Right lobe of liver (tissue), 4 donors: Measurements from ENCODE around the gene PLPPR3.

ENCODE experiments used
- POLR2A ChIP-seq: fragments of 450-650 bp; IDR thresholded peaks from one replicate; pipeline ENCODE4 v1.6.1; 2017; ENCODE audit warnings: antibody characterized with exemption, mild to moderate bottlenecking
- TF ChIP-seq, protein P1 (sequence below), 4 donors: fragments of 200-600 bp in 3 of 4; fragments of 450-650 bp in 1 of 4; IDR thresholded peaks; one replicate each; pipeline versions ENCODE4 v1.5.1 to v1.8.0; 2016 to 2022; ENCODE audit warnings: antibody characterized with exemption in 4 of 4, mild to moderate bottlenecking in 2 of 4
- donor health status: DM: no; HTN: no; CAD: no.
- donor health status: DM: no; HTN: no; CAD: no.
- donor health status: DM: no; HTN: yes; CAD: no.

DNA sequence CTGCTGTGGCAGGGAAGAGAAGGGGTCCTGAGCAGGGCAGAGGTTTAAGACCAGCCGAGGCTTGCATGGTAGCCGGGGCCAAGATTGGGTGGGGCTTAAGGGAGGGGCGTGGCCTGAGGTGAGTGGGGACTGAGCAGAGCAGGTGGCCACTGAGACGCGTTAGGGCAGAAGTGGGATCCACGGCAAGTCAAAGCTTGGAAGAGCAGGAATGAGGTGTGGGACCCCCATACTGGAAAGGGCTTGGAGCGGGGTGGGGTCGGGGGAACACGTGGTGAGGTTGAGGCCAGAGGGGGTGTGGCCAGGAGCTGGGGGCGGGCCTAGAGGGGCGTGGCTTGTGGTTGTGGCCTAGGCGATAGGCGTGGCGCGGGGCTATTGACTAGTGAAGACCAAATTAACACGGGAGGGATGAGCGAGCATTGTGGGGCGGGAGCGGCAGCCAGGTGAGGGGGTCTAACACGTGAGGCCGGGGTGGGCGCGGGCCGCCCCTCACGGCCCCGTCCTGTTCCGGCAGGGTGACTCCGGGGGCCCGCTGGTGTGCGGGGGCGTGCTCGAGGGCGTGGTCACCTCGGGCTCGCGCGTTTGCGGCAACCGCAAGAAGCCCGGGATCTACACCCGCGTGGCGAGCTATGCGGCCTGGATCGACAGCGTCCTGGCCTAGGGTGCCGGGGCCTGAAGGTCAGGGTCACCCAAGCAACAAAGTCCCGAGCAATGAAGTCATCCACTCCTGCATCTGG lies 41.0 kb upstream of the PLPPR3 start:
- TF ChIP-seq, protein P1, sequence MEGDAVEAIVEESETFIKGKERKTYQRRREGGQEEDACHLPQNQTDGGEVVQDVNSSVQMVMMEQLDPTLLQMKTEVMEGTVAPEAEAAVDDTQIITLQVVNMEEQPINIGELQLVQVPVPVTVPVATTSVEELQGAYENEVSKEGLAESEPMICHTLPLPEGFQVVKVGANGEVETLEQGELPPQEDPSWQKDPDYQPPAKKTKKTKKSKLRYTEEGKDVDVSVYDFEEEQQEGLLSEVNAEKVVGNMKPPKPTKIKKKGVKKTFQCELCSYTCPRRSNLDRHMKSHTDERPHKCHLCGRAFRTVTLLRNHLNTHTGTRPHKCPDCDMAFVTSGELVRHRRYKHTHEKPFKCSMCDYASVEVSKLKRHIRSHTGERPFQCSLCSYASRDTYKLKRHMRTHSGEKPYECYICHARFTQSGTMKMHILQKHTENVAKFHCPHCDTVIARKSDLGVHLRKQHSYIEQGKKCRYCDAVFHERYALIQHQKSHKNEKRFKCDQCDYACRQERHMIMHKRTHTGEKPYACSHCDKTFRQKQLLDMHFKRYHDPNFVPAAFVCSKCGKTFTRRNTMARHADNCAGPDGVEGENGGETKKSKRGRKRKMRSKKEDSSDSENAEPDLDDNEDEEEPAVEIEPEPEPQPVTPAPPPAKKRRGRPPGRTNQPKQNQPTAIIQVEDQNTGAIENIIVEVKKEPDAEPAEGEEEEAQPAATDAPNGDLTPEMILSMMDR (IDR thresholded peaks at IDR 0.05) = no peak
- TF ChIP-seq POLR2A = no peak
